Ishikawa (cell line): ENCODE data around the gene ZBTB48.

Source experiments
- CEBPB ChIP-seq: IDR thresholded peaks from 2 replicates; pipeline ENCODE4 v1.6.1; 2012
- CREB1 ChIP-seq: IDR thresholded peaks from 2 replicates; pipeline ENCODE4 v1.6.1; 2012; ENCODE audit warnings: low read depth
- EGR1 ChIP-seq: IDR thresholded peaks from 2 replicates; pipeline ENCODE4 v1.6.1; 2012
- EP300 ChIP-seq: IDR thresholded peaks from 2 replicates; pipeline ENCODE4 v1.6.1; 2012; ENCODE audit warnings: borderline replicate concordance
- FOXM1 ChIP-seq: IDR thresholded peaks from 2 replicates; pipeline ENCODE4 v1.6.1; 2012; ENCODE audit warnings: low read depth, borderline replicate concordance
- NFIC ChIP-seq: IDR thresholded peaks from 2 replicates; pipeline ENCODE4 v1.6.1; 2012
- RAD21 ChIP-seq: IDR thresholded peaks from 2 replicates; pipeline ENCODE4 v1.6.1; 2012; ENCODE audit warnings: low read depth
- TAF1 ChIP-seq: IDR thresholded peaks from 2 replicates; pipeline ENCODE4 v1.6.1; 2012; ENCODE audit warnings: low read depth, mild to moderate bottlenecking
- TCF12 ChIP-seq: IDR thresholded peaks from 2 replicates; pipeline ENCODE4 v1.6.1; 2012; ENCODE audit warnings: low read depth
- TEAD4 ChIP-seq: IDR thresholded peaks from 2 replicates; pipeline ENCODE4 v1.6.1; 2012
- YY1 ChIP-seq: IDR thresholded peaks from 2 replicates; pipeline ENCODE4 v1.6.1; 2012; ENCODE audit warnings: low read depth
- ZBTB7A ChIP-seq: IDR thresholded peaks from 2 replicates; pipeline ENCODE4 v1.6.1; 2012; ENCODE audit warnings: low read depth
- TF ChIP-seq, protein P1 (sequence below): IDR thresholded peaks from 2 replicates; pipeline ENCODE4 v1.6.1; 2012
- TF ChIP-seq, protein P2 (sequence below): IDR thresholded peaks from 2 replicates; pipeline ENCODE4 v1.6.1; 2012; ENCODE audit warnings: low read depth, mild to moderate bottlenecking
- TF ChIP-seq, protein P3 (sequence below): IDR thresholded peaks from 2 replicates; pipeline ENCODE4 v1.6.1; 2012

The ZBTB48 gene

DNA sequence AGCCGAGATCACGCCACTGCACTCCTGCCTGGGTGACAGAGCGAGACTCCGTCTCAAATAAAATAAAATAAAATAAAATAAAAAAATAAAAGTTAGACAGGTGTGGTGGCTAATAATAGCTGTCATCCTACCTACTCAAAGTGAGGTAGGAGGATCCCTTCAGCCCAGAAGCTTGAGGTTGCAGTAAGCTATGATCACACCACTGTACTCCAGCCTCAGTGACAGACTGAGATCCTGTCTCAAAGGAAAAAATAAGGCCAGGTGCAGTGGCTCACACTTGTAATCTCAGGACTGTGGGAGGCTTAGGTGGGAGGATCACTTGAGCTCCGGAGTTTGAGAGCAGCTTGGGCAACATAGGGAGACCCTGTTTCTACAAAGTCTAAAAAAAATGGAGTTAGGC is 43.5 kb upstream of the ZBTB48 start:
- TF ChIP-seq FOXM1 (no peak), EP300 (no peak), CREB1 (no peak), TAF1 (no peak), ZBTB7A (no peak), NFIC (no peak), RAD21 (no peak)
- TF ChIP-seq, protein P1, sequence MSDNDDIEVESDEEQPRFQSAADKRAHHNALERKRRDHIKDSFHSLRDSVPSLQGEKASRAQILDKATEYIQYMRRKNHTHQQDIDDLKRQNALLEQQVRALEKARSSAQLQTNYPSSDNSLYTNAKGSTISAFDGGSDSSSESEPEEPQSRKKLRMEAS: no peak
- TF ChIP-seq, protein P2, sequence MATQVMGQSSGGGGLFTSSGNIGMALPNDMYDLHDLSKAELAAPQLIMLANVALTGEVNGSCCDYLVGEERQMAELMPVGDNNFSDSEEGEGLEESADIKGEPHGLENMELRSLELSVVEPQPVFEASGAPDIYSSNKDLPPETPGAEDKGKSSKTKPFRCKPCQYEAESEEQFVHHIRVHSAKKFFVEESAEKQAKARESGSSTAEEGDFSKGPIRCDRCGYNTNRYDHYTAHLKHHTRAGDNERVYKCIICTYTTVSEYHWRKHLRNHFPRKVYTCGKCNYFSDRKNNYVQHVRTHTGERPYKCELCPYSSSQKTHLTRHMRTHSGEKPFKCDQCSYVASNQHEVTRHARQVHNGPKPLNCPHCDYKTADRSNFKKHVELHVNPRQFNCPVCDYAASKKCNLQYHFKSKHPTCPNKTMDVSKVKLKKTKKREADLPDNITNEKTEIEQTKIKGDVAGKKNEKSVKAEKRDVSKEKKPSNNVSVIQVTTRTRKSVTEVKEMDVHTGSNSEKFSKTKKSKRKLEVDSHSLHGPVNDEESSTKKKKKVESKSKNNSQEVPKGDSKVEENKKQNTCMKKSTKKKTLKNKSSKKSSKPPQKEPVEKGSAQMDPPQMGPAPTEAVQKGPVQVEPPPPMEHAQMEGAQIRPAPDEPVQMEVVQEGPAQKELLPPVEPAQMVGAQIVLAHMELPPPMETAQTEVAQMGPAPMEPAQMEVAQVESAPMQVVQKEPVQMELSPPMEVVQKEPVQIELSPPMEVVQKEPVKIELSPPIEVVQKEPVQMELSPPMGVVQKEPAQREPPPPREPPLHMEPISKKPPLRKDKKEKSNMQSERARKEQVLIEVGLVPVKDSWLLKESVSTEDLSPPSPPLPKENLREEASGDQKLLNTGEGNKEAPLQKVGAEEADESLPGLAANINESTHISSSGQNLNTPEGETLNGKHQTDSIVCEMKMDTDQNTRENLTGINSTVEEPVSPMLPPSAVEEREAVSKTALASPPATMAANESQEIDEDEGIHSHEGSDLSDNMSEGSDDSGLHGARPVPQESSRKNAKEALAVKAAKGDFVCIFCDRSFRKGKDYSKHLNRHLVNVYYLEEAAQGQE: no peak

DNA sequence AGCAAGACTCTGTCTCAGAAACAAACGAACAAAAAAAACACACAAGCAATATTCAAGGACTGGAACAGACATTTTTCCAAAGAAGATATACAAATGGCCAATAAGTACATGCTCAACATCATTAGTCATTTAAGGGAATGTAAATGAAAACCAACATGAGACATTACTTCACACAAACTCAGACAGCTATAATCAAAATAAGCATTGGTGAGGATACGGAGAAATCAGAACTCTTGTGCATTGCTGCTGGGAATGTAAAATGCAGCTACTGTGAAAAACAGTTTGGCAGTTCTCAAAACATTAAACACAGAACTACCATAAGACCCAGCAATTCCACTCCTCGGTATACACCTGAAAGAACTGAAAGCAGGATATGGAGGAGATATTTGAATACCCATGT is 40.8 kb upstream of the ZBTB48 start:
- TF ChIP-seq TAF1 (no peak), ZBTB7A (no peak), RAD21 (no peak), EP300 (no peak), EGR1 (no peak), TEAD4 (no peak), CEBPB (no peak), TCF12 (no peak), NFIC (no peak), CREB1 (no peak), YY1 (no peak), FOXM1 (no peak)
- TF ChIP-seq, protein P2: no peak
- TF ChIP-seq, protein P3, sequence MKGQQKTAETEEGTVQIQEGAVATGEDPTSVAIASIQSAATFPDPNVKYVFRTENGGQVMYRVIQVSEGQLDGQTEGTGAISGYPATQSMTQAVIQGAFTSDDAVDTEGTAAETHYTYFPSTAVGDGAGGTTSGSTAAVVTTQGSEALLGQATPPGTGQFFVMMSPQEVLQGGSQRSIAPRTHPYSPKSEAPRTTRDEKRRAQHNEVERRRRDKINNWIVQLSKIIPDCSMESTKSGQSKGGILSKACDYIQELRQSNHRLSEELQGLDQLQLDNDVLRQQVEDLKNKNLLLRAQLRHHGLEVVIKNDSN: no peak
- TF ChIP-seq, protein P1: no peak

DNA sequence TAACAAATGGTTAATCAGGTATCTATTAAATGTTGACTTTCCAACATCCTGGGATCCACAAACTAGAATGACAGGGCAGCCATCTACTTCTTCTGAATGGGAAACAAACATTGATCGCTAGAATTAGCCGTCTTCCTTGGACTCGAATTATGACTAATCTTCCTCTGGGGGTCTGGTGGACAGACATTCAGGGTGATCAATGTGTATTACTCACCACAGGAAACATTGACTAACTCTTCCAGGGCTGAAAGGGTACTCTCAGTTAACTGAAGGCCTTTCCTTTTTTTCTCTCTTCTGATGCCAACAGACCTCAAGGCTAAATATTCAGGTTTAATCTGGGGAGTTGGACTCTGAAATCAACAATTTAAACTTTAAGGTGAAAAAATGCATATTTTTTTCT is 35.0 kb upstream of the ZBTB48 start:
- TF ChIP-seq RAD21 (no peak), EP300 (no peak), TEAD4 (no peak), CREB1 (no peak)

DNA sequence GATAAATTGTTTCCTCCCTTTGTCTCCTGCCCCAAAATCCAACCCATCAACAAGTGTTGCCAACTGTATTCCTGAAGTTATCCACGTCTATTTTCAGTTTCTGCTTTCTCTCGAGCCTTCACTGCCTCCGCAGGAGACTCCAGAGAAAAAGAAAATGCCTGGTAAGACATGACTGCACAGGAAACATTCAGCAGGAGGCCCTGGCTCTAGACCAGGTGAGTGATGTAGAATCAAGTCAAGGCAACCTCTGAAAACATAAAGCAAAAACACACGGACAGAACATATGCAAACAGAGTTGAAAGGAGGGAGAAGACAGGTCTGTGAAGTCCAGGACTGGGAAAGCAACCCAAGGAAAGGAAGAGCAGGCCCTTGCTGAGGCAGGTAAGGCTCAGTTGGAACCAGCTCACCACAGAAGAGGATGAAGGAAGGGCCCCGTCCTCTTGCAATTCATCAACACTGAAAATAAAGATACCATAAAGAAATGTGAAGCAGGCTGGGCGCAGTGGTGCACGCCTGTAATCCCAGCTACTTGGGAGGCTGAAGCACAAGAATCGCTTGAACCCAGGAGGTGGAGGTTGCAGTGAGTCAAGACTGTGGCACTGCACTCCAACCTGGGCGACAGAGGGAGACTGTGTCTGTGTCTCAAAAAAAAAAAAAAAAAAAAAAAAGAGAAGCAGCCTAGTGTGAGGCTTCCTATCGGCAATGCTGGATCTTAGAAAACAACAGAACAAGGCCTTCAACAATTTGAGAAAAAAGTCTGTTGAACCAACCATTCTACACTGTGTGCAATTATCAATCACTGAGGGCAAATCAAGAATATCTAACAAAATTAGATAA is 34.3 kb upstream of the ZBTB48 start:
- no peak for TF ChIP-seq FOXM1
- TF ChIP-seq, protein P2: no peak
- TF ChIP-seq NFIC: no peak
- TF ChIP-seq TEAD4: no peak
- TF ChIP-seq, protein P1: no peak
- TF ChIP-seq RAD21: no peak
- TF ChIP-seq TAF1: no peak
- no peak for TF ChIP-seq ZBTB7A
- no peak for TF ChIP-seq CREB1
- no peak for TF ChIP-seq TCF12
- no peak for TF ChIP-seq CEBPB
- TF ChIP-seq, protein P3: no peak
- TF ChIP-seq EP300: no peak
- no peak for TF ChIP-seq YY1
- TF ChIP-seq EGR1: no peak
